HEK293 (cell line): ENCODE data around the gene STAB1.

Source experiments
- CTCF ChIA-PET: fragments of 350-600 bp; formaldehyde crosslinking; extraction: SDS; loops from one replicate; lab custom pipeline; 2021; ENCODE audit warnings: antibody characterized with exemption; lab: Yijun Ruan, JAX
- POLR2A ChIA-PET: fragments of 300-600 bp; formaldehyde crosslinking; extraction: SDS; loops from one replicate; lab custom pipeline; 2020; ENCODE audit warnings: antibody characterized with exemption, inconsistent platforms; lab: Yijun Ruan, JAX
- H3K27ac ChIP-seq: fragments of 200-500 bp; sonication (Bioruptor generic); 2 replicates; pipeline ENCODE4 v1.5.1; 2014; ENCODE audit warnings: low read depth, low read length, control low read depth, inconsistent platforms; ENCODE audit errors: extremely low read depth
- H3K36me3 ChIP-seq, 2 experiments: fragments of 200-500 bp in 1 of 2; sonication (Bioruptor generic) in 1 of 2; 1 replicate in 1 of 2; 2 replicates in 1 of 2; pipeline ENCODE4 v1.5.1; 2014 to 2017; ENCODE audit warnings: inconsistent platforms in 2 of 2, low read length in 2 of 2; ENCODE audit not compliant: control insufficient read depth in 2 of 2, insufficient read depth in 1 of 2
- H3K4me1 ChIP-seq: fragments of 200-500 bp; sonication (Bioruptor generic); 2 replicates; pipeline ENCODE4 v1.5.1; 2014; ENCODE audit warnings: mild to moderate bottlenecking, low read length, inconsistent platforms; ENCODE audit not compliant: control insufficient read depth, insufficient read depth
- H3K4me3 ChIP-seq: 2 replicates; pipeline ENCODE4 v1.5.1; 2011; ENCODE audit warnings: low read depth, mild to moderate bottlenecking, control low read depth, low read length, moderate library complexity
- H3K9me3 ChIP-seq: fragments of 200-500 bp; sonication (Bioruptor generic); 2 replicates; pipeline ENCODE4 v1.5.1; 2014; ENCODE audit warnings: low read depth, low read length, inconsistent platforms; ENCODE audit not compliant: control insufficient read depth, insufficient read depth
- KLF9 ChIP-seq: fragments of 450-650 bp; formaldehyde crosslinking; IDR thresholded peaks from 2 replicates; pipeline ENCODE4 v1.5.1; 2016; ENCODE audit warnings: missing biosample characterization, missing genetic modification characterization, low read depth
- RBAK ChIP-seq: fragments of 450-650 bp; formaldehyde crosslinking; IDR thresholded peaks from 2 replicates; pipeline ENCODE4 v1.5.1; 2016; ENCODE audit warnings: missing biosample characterization, missing genetic modification characterization
- SP2 ChIP-seq: fragments of 450-650 bp; formaldehyde crosslinking; IDR thresholded peaks from 2 replicates; pipeline ENCODE4 v1.5.1; 2016; ENCODE audit warnings: missing biosample characterization, missing genetic modification characterization
- SP3 ChIP-seq: fragments of 450-650 bp; formaldehyde crosslinking; IDR thresholded peaks from 2 replicates; pipeline ENCODE4 v1.5.1; 2016; ENCODE audit warnings: missing biosample characterization, missing genetic modification characterization
- SP7 ChIP-seq: fragments of 450-650 bp; formaldehyde crosslinking; IDR thresholded peaks from 2 replicates; pipeline ENCODE4 v1.5.1; 2016; ENCODE audit warnings: missing biosample characterization, missing genetic modification characterization
- TRIM28 ChIP-seq: IDR thresholded peaks from 2 replicates; pipeline ENCODE4 v1.6.1; 2011; ENCODE audit warnings: low read length, control low read depth, borderline replicate concordance
- ZBTB20 ChIP-seq: fragments of 450-650 bp; formaldehyde crosslinking; IDR thresholded peaks from 2 replicates; pipeline ENCODE4 v1.5.1; 2016; ENCODE audit warnings: missing biosample characterization, missing genetic modification characterization
- ZIC2 ChIP-seq: fragments of 450-650 bp; formaldehyde crosslinking; IDR thresholded peaks from 2 replicates; pipeline ENCODE4 v1.5.1; 2016; ENCODE audit warnings: missing biosample characterization, missing genetic modification characterization
- ZNF157 ChIP-seq: fragments of 450-650 bp; formaldehyde crosslinking; IDR thresholded peaks from 2 replicates; pipeline ENCODE4 v1.5.1; 2016; ENCODE audit warnings: missing biosample characterization, missing genetic modification characterization
- ZNF335 ChIP-seq: fragments of 450-650 bp; formaldehyde crosslinking; conservative IDR thresholded peaks from 2 replicates; pipeline ENCODE4 v1.5.1; 2016; ENCODE audit warnings: missing biosample characterization, missing genetic modification characterization
- ZNF37A ChIP-seq: fragments of 450-650 bp; IDR thresholded peaks from 2 replicates; pipeline ENCODE4 v1.5.1; 2018; ENCODE audit warnings: missing biosample characterization, missing genetic modification characterization
- ZNF423 ChIP-seq: fragments of 450-650 bp; formaldehyde crosslinking; IDR thresholded peaks from 2 replicates; pipeline ENCODE4 v1.5.1; 2016; ENCODE audit warnings: missing biosample characterization, missing genetic modification characterization
- ZNF433 ChIP-seq: fragments of 450-650 bp; formaldehyde crosslinking; IDR thresholded peaks from 2 replicates; pipeline ENCODE4 v1.5.1; 2016; ENCODE audit warnings: missing biosample characterization, missing genetic modification characterization, low read depth
- ZNF473 ChIP-seq: fragments of 450-650 bp; formaldehyde crosslinking; IDR thresholded peaks from 2 replicates; pipeline ENCODE4 v1.5.1; 2017; ENCODE audit warnings: missing biosample characterization, missing genetic modification characterization
- TF ChIP-seq, protein P1 (sequence below): IDR thresholded peaks from 2 replicates; pipeline ENCODE4 v1.6.1; 2011; ENCODE audit warnings: mild to moderate bottlenecking, low read depth, low read length, borderline replicate concordance
- TF ChIP-seq, protein P2 (sequence below): fragments of 450-650 bp; formaldehyde crosslinking; IDR thresholded peaks from 2 replicates; pipeline ENCODE4 v1.5.1; 2017; ENCODE audit warnings: missing biosample characterization, missing genetic modification characterization
- TF ChIP-seq, protein P3 (sequence below): fragments of 450-650 bp; IDR thresholded peaks from 2 replicates; pipeline ENCODE4 v1.5.1; 2018; ENCODE audit warnings: missing biosample characterization, mild to moderate bottlenecking, missing genetic modification characterization
- TF ChIP-seq, protein P4 (sequence below): fragments of 450-650 bp; formaldehyde crosslinking; conservative IDR thresholded peaks from 2 replicates; pipeline ENCODE4 v1.5.1; 2016; ENCODE audit warnings: low read depth, missing biosample characterization, missing genetic modification characterization
- TF ChIP-seq, protein P5 (sequence below): fragments of 450-650 bp; formaldehyde crosslinking; IDR thresholded peaks from 2 replicates; pipeline ENCODE4; 2016; ENCODE audit warnings: missing biosample characterization, missing genetic modification characterization
- TF ChIP-seq, protein P6 (sequence below): fragments of 450-650 bp; formaldehyde crosslinking; optimal IDR thresholded peaks from 2 replicates; pipeline ENCODE3; 2016; ENCODE audit warnings: missing biosample characterization, mild to moderate bottlenecking, missing genetic modification characterization
- TF ChIP-seq, protein P7 (sequence below): fragments of 450-650 bp; formaldehyde crosslinking; IDR thresholded peaks from 2 replicates; pipeline ENCODE4 v1.5.1; 2017; ENCODE audit warnings: missing biosample characterization, mild to moderate bottlenecking, missing genetic modification characterization, moderate library complexity
- TF ChIP-seq, protein P8 (sequence below): fragments of 450-650 bp; formaldehyde crosslinking; IDR thresholded peaks from 2 replicates; pipeline ENCODE4 v1.5.1; 2016; ENCODE audit warnings: missing biosample characterization, missing genetic modification characterization

Gene STAB1

DNA sequence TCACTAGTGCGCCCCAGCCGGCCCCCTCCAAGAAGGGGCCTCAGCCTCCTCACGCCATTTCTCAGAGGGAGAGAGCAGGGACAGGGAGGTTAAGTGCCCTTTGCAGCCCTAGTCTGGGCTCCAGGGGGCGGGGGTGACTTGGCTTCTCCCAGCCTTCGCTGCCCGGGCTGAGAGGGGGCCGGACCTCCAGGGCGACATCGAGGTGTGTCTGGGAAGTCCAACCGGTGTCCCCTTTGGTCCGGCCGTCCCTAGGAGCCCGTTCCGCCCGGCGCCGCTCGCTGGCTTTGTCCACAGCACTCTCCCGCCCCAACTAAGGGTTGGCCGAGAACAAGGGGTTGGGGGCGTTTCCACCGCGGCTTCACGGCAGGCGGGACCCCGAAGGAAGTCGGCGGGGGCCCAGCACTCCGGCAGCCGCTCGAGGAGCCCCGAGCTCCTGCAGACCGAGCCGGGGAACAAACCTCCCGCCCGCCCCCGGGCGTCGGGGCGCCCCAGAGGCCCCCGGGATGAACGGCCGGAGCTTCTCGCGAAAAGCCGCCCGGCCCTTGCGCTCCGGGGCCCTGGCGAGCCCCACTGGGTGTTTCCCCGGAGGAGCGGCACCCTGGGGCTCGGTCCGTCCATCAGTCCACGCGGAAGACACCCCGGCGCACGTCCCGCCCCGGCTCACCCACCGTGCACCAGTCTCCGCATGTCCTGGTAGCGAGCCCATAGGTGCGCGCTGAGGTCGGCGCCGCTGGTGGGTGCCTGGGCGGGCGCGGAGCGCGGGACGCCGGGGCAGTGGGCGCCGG is 37.9 kb downstream of the STAB1 start:
- H3K9me3 ChIP-seq: no peaks in the 10 kb centered on the region
- CTCF ChIA-PET: interaction anchor here (0.6 kb wide), 1 partner anchor 355 kb away, joined by 3 read pairs; no protein-coding TSS in a partner anchor
- POLR2A ChIA-PET: no interaction called here
- H3K27ac ChIP-seq: peak overlapping the region; percentile 86
- peaks cover 0 to 43% of the 10 kb centered on the region in 2 experiments; a peak in 1 of 3 replicates for H3K36me3 ChIP-seq
- H3K4me3 ChIP-seq: peak overlapping the region; percentile 63
- H3K4me1 ChIP-seq: peaks cover 4% of the 10 kb centered on the region; the same call in 1 of the 2 replicates
- no peak for TF ChIP-seq ZNF433
- no peak for TF ChIP-seq RBAK (tag by site-specific recombination)
- TF ChIP-seq, protein P1, sequence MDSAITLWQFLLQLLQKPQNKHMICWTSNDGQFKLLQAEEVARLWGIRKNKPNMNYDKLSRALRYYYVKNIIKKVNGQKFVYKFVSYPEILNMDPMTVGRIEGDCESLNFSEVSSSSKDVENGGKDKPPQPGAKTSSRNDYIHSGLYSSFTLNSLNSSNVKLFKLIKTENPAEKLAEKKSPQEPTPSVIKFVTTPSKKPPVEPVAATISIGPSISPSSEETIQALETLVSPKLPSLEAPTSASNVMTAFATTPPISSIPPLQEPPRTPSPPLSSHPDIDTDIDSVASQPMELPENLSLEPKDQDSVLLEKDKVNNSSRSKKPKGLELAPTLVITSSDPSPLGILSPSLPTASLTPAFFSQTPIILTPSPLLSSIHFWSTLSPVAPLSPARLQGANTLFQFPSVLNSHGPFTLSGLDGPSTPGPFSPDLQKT: no peak
- no peak for TF ChIP-seq ZNF157 (tag by site-specific recombination)
- no peak for TF ChIP-seq ZNF37A (tag by site-specific recombination)
- peak; percentile 58 for TF ChIP-seq ZIC2 (tag by site-specific recombination)
- 0 out of 2 replicates have a peak, but pooled peaks have one; percentile 45 for TF ChIP-seq KLF9
- TF ChIP-seq ZNF423 (tag by site-specific recombination): peak; percentile 62
- TF ChIP-seq, protein P2, sequence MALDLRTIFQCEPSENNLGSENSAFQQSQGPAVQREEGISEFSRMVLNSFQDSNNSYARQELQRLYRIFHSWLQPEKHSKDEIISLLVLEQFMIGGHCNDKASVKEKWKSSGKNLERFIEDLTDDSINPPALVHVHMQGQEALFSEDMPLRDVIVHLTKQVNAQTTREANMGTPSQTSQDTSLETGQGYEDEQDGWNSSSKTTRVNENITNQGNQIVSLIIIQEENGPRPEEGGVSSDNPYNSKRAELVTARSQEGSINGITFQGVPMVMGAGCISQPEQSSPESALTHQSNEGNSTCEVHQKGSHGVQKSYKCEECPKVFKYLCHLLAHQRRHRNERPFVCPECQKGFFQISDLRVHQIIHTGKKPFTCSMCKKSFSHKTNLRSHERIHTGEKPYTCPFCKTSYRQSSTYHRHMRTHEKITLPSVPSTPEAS (tag by site-specific recombination): no peak
- peak; percentile 83 for TF ChIP-seq SP2 (tag by site-specific recombination)
- peak; percentile 47; the same call in 1 of the 2 replicates for TF ChIP-seq SP3 (tag by site-specific recombination)
- TF ChIP-seq, protein P3, sequence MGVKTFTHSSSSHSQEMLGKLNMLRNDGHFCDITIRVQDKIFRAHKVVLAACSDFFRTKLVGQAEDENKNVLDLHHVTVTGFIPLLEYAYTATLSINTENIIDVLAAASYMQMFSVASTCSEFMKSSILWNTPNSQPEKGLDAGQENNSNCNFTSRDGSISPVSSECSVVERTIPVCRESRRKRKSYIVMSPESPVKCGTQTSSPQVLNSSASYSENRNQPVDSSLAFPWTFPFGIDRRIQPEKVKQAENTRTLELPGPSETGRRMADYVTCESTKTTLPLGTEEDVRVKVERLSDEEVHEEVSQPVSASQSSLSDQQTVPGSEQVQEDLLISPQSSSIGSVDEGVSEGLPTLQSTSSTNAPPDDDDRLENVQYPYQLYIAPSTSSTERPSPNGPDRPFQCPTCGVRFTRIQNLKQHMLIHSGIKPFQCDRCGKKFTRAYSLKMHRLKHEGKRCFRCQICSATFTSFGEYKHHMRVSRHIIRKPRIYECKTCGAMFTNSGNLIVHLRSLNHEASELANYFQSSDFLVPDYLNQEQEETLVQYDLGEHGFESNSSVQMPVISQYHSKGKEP (tag by site-specific recombination): no peak
- TF ChIP-seq, protein P4, sequence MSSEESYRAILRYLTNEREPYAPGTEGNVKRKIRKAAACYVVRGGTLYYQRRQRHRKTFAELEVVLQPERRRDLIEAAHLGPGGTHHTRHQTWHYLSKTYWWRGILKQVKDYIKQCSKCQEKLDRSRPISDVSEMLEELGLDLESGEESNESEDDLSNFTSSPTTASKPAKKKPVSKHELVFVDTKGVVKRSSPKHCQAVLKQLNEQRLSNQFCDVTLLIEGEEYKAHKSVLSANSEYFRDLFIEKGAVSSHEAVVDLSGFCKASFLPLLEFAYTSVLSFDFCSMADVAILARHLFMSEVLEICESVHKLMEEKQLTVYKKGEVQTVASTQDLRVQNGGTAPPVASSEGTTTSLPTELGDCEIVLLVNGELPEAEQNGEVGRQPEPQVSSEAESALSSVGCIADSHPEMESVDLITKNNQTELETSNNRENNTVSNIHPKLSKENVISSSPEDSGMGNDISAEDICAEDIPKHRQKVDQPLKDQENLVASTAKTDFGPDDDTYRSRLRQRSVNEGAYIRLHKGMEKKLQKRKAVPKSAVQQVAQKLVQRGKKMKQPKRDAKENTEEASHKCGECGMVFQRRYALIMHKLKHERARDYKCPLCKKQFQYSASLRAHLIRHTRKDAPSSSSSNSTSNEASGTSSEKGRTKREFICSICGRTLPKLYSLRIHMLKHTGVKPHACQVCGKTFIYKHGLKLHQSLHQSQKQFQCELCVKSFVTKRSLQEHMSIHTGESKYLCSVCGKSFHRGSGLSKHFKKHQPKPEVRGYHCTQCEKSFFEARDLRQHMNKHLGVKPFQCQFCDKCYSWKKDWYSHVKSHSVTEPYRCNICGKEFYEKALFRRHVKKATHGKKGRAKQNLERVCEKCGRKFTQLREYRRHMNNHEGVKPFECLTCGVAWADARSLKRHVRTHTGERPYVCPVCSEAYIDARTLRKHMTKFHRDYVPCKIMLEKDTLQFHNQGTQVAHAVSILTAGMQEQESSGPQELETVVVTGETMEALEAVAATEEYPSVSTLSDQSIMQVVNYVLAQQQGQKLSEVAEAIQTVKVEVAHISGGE (tag by site-specific recombination): peak; percentile 66
- TF ChIP-seq ZNF473 (tag by site-specific recombination): no peak
- TF ChIP-seq, protein P5, sequence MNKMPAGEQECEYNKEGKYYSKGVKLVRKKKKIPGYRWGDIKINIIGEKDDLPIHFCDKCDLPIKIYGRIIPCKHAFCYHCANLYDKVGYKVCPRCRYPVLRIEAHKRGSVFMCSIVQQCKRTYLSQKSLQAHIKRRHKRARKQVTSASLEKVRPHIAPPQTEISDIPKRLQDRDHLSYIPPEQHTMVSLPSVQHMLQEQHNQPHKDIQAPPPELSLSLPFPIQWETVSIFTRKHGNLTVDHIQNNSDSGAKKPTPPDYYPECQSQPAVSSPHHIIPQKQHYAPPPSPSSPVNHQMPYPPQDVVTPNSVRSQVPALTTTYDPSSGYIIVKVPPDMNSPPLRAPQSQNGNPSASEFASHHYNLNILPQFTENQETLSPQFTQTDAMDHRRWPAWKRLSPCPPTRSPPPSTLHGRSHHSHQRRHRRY (tag by site-specific recombination): no peak
- TF ChIP-seq, protein P6, sequence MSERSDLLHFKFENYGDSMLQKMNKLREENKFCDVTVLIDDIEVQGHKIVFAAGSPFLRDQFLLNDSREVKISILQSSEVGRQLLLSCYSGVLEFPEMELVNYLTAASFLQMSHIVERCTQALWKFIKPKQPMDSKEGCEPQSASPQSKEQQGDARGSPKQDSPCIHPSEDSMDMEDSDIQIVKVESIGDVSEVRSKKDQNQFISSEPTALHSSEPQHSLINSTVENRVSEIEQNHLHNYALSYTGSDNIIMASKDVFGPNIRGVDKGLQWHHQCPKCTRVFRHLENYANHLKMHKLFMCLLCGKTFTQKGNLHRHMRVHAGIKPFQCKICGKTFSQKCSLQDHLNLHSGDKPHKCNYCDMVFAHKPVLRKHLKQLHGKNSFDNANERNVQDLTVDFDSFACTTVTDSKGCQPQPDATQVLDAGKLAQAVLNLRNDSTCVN: peak; percentile 68
- TF ChIP-seq, protein P7, sequence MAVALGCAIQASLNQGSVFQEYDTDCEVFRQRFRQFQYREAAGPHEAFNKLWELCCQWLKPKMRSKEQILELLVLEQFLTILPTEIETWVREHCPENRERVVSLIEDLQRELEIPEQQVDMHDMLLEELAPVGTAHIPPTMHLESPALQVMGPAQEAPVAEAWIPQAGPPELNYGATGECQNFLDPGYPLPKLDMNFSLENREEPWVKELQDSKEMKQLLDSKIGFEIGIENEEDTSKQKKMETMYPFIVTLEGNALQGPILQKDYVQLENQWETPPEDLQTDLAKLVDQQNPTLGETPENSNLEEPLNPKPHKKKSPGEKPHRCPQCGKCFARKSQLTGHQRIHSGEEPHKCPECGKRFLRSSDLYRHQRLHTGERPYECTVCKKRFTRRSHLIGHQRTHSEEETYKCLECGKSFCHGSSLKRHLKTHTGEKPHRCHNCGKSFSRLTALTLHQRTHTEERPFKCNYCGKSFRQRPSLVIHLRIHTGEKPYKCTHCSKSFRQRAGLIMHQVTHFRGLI: 0 out of 2 replicates have a peak, but pooled peaks have one; percentile 44
- TF ChIP-seq SP7: no peak
- TF ChIP-seq TRIM28: no peak
- peak; percentile 70 for TF ChIP-seq ZBTB20 (tag by site-specific recombination)
- peak; percentile 52 for TF ChIP-seq ZNF335 (tag by site-specific recombination)
- TF ChIP-seq, protein P8, sequence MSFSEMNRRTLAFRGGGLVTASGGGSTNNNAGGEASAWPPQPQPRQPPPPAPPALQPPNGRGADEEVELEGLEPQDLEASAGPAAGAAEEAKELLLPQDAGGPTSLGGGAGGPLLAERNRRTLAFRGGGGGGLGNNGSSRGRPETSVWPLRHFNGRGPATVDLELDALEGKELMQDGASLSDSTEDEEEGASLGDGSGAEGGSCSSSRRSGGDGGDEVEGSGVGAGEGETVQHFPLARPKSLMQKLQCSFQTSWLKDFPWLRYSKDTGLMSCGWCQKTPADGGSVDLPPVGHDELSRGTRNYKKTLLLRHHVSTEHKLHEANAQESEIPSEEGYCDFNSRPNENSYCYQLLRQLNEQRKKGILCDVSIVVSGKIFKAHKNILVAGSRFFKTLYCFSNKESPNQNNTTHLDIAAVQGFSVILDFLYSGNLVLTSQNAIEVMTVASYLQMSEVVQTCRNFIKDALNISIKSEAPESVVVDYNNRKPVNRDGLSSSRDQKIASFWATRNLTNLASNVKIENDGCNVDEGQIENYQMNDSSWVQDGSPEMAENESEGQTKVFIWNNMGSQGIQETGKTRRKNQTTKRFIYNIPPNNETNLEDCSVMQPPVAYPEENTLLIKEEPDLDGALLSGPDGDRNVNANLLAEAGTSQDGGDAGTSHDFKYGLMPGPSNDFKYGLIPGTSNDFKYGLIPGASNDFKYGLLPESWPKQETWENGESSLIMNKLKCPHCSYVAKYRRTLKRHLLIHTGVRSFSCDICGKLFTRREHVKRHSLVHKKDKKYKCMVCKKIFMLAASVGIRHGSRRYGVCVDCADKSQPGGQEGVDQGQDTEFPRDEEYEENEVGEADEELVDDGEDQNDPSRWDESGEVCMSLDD: no peak
